ENCODE measurements around the gene SLC22A23. TPM values are rescaled to one million over a fixed set of nuclear protein-coding genes. Genes with fewer than 3 reads are reported as not detected.

The SLC22A23 gene
- total and polyA plus RNA-seq, 7 donors, result 8.1 to 18.7 (median 12.0) TPM

DNA sequence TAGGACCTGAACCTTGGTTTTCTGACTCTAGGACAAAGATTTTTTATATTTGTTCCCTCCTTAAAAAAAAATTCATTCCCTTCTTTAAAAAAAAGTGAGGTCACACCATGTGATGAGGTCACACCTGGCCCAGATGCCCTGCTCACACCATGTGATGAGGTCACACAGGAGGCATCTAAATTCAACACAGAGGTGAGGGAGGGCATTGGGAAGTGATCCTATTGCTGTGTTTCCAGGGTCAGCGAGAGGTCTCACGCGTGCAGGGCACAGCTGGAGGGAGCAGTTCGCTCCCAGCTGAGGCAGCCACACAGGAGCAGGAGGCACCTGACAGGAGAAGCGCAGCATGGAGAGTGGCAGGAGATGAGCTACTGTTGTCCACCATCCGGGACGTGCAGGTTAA is 92.5 kb downstream of the SLC22A23 start:
- TF ChIP-seq POLR2AphosphoS5 (IDR thresholded peaks at IDR 0.05) (no peak), EP300 (IDR thresholded peaks at IDR 0.05) (no peak), POLR2A (IDR thresholded peaks at IDR 0.05) (no peak)
- TF ChIP-seq, protein P1, sequence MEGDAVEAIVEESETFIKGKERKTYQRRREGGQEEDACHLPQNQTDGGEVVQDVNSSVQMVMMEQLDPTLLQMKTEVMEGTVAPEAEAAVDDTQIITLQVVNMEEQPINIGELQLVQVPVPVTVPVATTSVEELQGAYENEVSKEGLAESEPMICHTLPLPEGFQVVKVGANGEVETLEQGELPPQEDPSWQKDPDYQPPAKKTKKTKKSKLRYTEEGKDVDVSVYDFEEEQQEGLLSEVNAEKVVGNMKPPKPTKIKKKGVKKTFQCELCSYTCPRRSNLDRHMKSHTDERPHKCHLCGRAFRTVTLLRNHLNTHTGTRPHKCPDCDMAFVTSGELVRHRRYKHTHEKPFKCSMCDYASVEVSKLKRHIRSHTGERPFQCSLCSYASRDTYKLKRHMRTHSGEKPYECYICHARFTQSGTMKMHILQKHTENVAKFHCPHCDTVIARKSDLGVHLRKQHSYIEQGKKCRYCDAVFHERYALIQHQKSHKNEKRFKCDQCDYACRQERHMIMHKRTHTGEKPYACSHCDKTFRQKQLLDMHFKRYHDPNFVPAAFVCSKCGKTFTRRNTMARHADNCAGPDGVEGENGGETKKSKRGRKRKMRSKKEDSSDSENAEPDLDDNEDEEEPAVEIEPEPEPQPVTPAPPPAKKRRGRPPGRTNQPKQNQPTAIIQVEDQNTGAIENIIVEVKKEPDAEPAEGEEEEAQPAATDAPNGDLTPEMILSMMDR (IDR thresholded peaks at IDR 0.05), result no peak
- H3K36me3 ChIP-seq, result no peaks in the 10 kb centered on the region
- no peak for DNase-seq
- no peaks in the 10 kb centered on the region for H3K27me3 ChIP-seq
- H3K4me1 ChIP-seq, result peaks cover 0 to 2% (median 0%) of the 10 kb centered on the region in 4 donors
- H3K27ac ChIP-seq, result no peak overlapping the region
- 69 to 82% methylated on average over 7 of the region's 7 CpGs for WGBS, 2 donors
- no peaks in the 10 kb centered on the region for H3K9me3 ChIP-seq
- intact Hi-C loops (cut with DNase I), result no loop called here
- H3K4me3 ChIP-seq, result no peak overlapping the region

DNA sequence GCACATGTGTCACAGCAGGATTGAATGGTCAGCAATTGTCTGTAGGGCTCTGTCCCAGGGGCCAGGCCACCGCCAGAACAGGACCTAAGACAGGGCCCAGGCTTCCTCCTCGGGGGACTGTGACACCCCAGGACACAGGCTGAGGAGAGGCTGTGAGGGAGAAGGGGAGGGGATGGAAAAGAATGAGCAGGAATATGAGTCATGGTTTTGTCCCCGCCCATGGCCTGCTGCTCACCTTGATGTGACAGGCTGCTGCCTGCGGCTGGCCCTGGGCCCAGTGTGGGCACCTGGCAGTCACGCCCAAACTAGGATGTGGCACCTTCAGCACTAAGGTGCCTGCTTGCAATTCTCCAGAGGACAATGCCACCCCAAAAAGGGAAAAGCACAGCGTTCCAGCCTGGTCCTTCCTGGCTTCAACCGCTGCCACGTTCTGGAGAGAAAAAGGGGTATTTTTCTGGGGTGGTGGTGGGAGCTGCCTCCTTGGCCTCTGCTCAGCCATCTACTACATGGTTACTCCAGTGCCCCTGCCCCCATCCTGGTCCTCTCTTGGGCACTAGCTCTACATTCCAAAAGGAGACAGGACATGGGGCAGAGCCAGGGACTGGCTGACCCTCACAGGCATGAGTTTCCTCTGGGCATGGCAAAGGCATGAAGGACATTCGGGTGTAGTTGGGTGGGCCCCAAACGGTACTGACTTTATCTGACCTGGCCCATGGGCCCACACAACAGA is 93.4 kb downstream of the SLC22A23 start:
- no peaks in the 10 kb centered on the region for H3K36me3 ChIP-seq
- DNase-seq, result no peak
- no peak overlapping the region for H3K4me3 ChIP-seq
- H3K27me3 ChIP-seq, result no peaks in the 10 kb centered on the region
- intact Hi-C loops (cut with DNase I), result no loop called here
- H3K27ac ChIP-seq, result no peak overlapping the region
- 17 to 71% methylated on average over 10 of the region's 10 CpGs for WGBS, 2 donors
- no peaks in the 10 kb centered on the region for H3K9me3 ChIP-seq
- H3K4me1 ChIP-seq, result peaks cover 0 to 11% (median 4%) of the 10 kb centered on the region in 4 donors
- TF ChIP-seq POLR2AphosphoS5 (IDR thresholded peaks at IDR 0.05) (no peak), EP300 (IDR thresholded peaks at IDR 0.05) (no peak), POLR2A (IDR thresholded peaks at IDR 0.05) (no peak)
- TF ChIP-seq, protein P1 (IDR thresholded peaks at IDR 0.05), result no peak

- DNase-seq, result no peak
- H3K36me3 ChIP-seq, result no peaks in the 10 kb centered on the region
- no peaks in the 10 kb centered on the region for H3K27me3 ChIP-seq
- H3K4me1 ChIP-seq, result peaks cover 0 to 27% (median 20%) of the 10 kb centered on the region in 4 donors
- H3K27ac ChIP-seq, result no peak overlapping the region
- TF ChIP-seq POLR2AphosphoS5 (IDR thresholded peaks at IDR 0.05), result no peak
- TF ChIP-seq, protein P1 (IDR thresholded peaks at IDR 0.05), result no peak
- no peaks in the 10 kb centered on the region for H3K9me3 ChIP-seq
- intact Hi-C loops (cut with DNase I), result no loop called here
- WGBS, 2 donors, result 81 to 87% methylated on average over 14 of the region's 14 CpGs
- H3K4me3 ChIP-seq, result no peak overlapping the region
These were observed 95.4 kb downstream of the SLC22A23 start for GRCh38 chr6:3361312-3362037.

GRCh38 chr6:3360727-3361045 is 96.2 kb downstream of the SLC22A23 start:
- Histone ChIP-seq H3K4me1 (peaks cover 0 to 31% (median 25%) of the 10 kb centered on the region in 4 donors), H3K36me3 (no peaks in the 10 kb centered on the region), H3K27ac (no peak overlapping the region), H3K4me3 (no peak overlapping the region), H3K27me3 (no peaks in the 10 kb centered on the region), H3K9me3 (no peaks in the 10 kb centered on the region)
- intact Hi-C loops (cut with DNase I), result no loop called here
- TF ChIP-seq, protein P1 (IDR thresholded peaks at IDR 0.05), result no peak
- no peak for TF ChIP-seq POLR2A (IDR thresholded peaks at IDR 0.05)
- no peak for TF ChIP-seq POLR2AphosphoS5 (IDR thresholded peaks at IDR 0.05)
- no peak for TF ChIP-seq EP300 (IDR thresholded peaks at IDR 0.05)
- 94 to 96% methylated on average over 16 of the region's 16 CpGs for WGBS, 2 donors
- DNase-seq, result no peak

Measured in sigmoid colon (tissue), 7 donors.